ENCODE results near the gene HS3ST6. TPM values are rescaled to one million over a fixed set of nuclear protein-coding genes. Genes with fewer than 3 reads are reported as not detected.

HS3ST6 gene
- total RNA-seq, 1 experiment from 2014 or later, result not detected

- Histone ChIP-seq H3K9me3 (ENCODE audit: control insufficient read depth in 1 of 2, insufficient read depth in 1 of 2, low read depth in 1 of 2, low read length in 2 of 2) (no peaks in the 10 kb centered on the region), H2AFZ (ENCODE audit: low read depth, low read length, poor library complexity, severe bottlenecking) (peak within 1 kb of the TSS; percentile 82), H3K9me2 (ENCODE audit: insufficient read depth) (no peaks in the 10 kb centered on the region), H3K4me2 (ENCODE audit: low read length) (peak within 1 kb of the TSS; percentile 88), H4K20me1 (ENCODE audit: insufficient read depth) (peaks cover 11% of the 10 kb centered on the region; the same call in 1 of the 2 replicates), H3K79me2 (ENCODE audit: insufficient read depth, low read length) (peaks cover 48% of the 10 kb centered on the region), H3K9ac (ENCODE audit: low read length) (peak within 1 kb of the TSS; percentile 98), H3K4me3 (replicated peaks in 1 of 2; ENCODE audit: low read depth in 1 of 2, low read length in 2 of 2) (peak within 1 kb of the TSS; percentile 81 to 89), H3K4me1 (ENCODE audit: control insufficient read depth in 1 of 2, insufficient read depth in 2 of 2, low read length in 2 of 2) (peaks cover 8 to 41% of the 10 kb centered on the region in 2 experiments), H3K27me3 (ENCODE audit: insufficient read depth, low read length) (no peaks in the 10 kb centered on the region), H3K36me3 (ENCODE audit: control insufficient read depth in 1 of 2, insufficient read depth in 2 of 2, low read length in 2 of 2) (peaks cover 6 to 20% of the 10 kb centered on the region in 2 experiments), H3K27ac (ENCODE audit: low read depth, low read length) (peak within 1 kb of the TSS; percentile 88)
- RAD21 ChIA-PET (ENCODE audit: low non-redundant PET in 1 of 2, low total read pairs in 2 of 2, uncharacterized antibody in 2 of 2, unreplicated experiment in 2 of 2), result no interaction called here
- ATAC-seq, result peak; percentile 64
- intact Hi-C loops (cut with micrococcal nuclease), result no loop called here
- DNase-seq (ENCODE audit: low read depth, low spot score), result peak; percentile 85
- no TSS peak for BruUV-seq (replicated peaks)
- CTCF ChIA-PET, result no interaction called here
- POLR2A ChIA-PET, result interaction anchor here (1.2 to 3.2 kb wide), 3 partner anchors 20 to 196 kb away, joined by 3 to 14 read pairs (median 7); partner anchors contain the start of gene TRAF7
- no peak for TF ChIP-seq CEBPB (IDR thresholded peaks at IDR 0.05; ENCODE audit: low read depth)
- TF ChIP-seq JUND (IDR thresholded peaks at IDR 0.05), result no peak
- TF ChIP-seq RAD21 (IDR thresholded peaks at IDR 0.05; ENCODE audit: low read depth), result no peak
- no peak for TF ChIP-seq EZH2 (IDR thresholded peaks at IDR 0.05)
- peak; percentile 98 for TF ChIP-seq POLR2AphosphoS5 (IDR thresholded peaks at IDR 0.05; ENCODE audit: low read depth, low read length)
- no peak for TF ChIP-seq EZH2phosphoT487 (IDR thresholded peaks at IDR 0.05; ENCODE audit: borderline replicate concordance)
- peak; percentile 99 for TF ChIP-seq ZFX (IDR thresholded peaks at IDR 0.05)
- peak; percentile 69 for TF ChIP-seq TCF7L2 (IDR thresholded peaks at IDR 0.05; ENCODE audit: borderline replicate concordance, extremely low read depth, insufficient read depth, insufficient read length)
- no peak for TF ChIP-seq ELF1 (IDR thresholded peaks at IDR 0.05; ENCODE audit: borderline replicate concordance, low read depth)
- TF ChIP-seq CBX3 (IDR thresholded peaks at IDR 0.05; ENCODE audit: low read depth), result no peak
- no peak for TF ChIP-seq REST (IDR thresholded peaks at IDR 0.05; ENCODE audit: low read depth)
- TF ChIP-seq, protein P1, sequence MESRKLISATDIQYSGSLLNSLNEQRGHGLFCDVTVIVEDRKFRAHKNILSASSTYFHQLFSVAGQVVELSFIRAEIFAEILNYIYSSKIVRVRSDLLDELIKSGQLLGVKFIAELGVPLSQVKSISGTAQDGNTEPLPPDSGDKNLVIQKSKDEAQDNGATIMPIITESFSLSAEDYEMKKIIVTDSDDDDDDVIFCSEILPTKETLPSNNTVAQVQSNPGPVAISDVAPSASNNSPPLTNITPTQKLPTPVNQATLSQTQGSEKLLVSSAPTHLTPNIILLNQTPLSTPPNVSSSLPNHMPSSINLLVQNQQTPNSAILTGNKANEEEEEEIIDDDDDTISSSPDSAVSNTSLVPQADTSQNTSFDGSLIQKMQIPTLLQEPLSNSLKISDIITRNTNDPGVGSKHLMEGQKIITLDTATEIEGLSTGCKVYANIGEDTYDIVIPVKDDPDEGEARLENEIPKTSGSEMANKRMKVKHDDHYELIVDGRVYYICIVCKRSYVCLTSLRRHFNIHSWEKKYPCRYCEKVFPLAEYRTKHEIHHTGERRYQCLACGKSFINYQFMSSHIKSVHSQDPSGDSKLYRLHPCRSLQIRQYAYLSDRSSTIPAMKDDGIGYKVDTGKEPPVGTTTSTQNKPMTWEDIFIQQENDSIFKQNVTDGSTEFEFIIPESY (IDR thresholded peaks at IDR 0.05; ENCODE audit: extremely low read depth, insufficient replicate concordance, low read length), result peak; percentile 71
- TF ChIP-seq ZNF274 (IDR thresholded peaks at IDR 0.05; ENCODE audit: low read depth, low read length), result no peak
- no peak for TF ChIP-seq FOSL1 (IDR thresholded peaks at IDR 0.05; ENCODE audit: low read depth)
- TF ChIP-seq, protein P2, sequence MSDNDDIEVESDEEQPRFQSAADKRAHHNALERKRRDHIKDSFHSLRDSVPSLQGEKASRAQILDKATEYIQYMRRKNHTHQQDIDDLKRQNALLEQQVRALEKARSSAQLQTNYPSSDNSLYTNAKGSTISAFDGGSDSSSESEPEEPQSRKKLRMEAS (IDR thresholded peaks at IDR 0.05), result no peak
- TF ChIP-seq, protein P3, sequence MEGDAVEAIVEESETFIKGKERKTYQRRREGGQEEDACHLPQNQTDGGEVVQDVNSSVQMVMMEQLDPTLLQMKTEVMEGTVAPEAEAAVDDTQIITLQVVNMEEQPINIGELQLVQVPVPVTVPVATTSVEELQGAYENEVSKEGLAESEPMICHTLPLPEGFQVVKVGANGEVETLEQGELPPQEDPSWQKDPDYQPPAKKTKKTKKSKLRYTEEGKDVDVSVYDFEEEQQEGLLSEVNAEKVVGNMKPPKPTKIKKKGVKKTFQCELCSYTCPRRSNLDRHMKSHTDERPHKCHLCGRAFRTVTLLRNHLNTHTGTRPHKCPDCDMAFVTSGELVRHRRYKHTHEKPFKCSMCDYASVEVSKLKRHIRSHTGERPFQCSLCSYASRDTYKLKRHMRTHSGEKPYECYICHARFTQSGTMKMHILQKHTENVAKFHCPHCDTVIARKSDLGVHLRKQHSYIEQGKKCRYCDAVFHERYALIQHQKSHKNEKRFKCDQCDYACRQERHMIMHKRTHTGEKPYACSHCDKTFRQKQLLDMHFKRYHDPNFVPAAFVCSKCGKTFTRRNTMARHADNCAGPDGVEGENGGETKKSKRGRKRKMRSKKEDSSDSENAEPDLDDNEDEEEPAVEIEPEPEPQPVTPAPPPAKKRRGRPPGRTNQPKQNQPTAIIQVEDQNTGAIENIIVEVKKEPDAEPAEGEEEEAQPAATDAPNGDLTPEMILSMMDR (IDR thresholded peaks at IDR 0.05 in 2 of 3, conservative IDR thresholded peaks at IDR 0.05 in 1 of 3; ENCODE audit: borderline replicate concordance in 1 of 3, insufficient read depth in 1 of 3, low read depth in 2 of 3, low read length in 2 of 3), result peak in 2 of 3 experiments; percentile 60 to 61; a peak in 4 of 6 replicates
- no peak for TF ChIP-seq SP1 (IDR thresholded peaks at IDR 0.05; ENCODE audit: low read depth)
- TF ChIP-seq, protein P4, sequence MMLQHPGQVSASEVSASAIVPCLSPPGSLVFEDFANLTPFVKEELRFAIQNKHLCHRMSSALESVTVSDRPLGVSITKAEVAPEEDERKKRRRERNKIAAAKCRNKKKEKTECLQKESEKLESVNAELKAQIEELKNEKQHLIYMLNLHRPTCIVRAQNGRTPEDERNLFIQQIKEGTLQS (IDR thresholded peaks at IDR 0.05), result no peak
- no peak for TF ChIP-seq EGR1 (IDR thresholded peaks at IDR 0.05; ENCODE audit: low read depth)
Observed at GRCh38 chr16:1959269-1960039, 41.2 kb upstream of the HS3ST6 start, which contains the start of gene NDUFB10. NDUFB10 (plus strand) TSS chr16:1959538; CDS start chr16:1959625, 87 bp downstream.
